Measurements from ENCODE around the gene MTMR2. TPM values are rescaled to one million over a fixed set of nuclear protein-coding genes. Genes with fewer than 3 reads are reported as not detected.
A peak's percentile ranks its signal among the peaks of the same experiment; 100 is the strongest.

The MTMR2 gene
- total and polyA plus RNA-seq, 3 experiments from 2014 or later: 17.2 to 50.1 (median 46.4) TPM

- Histone ChIP-seq H3K36me3 (ENCODE audit: insufficient read depth, low read length) (no peaks in the 10 kb centered on the region), H3K4me1 (ENCODE audit: insufficient read depth, low read length) (no peaks in the 10 kb centered on the region), H3K27me3 (ENCODE audit: insufficient read depth, low read length, poor library complexity, severe bottlenecking) (no peaks in the 10 kb centered on the region), H3K9me3 (ENCODE audit: low read length) (no peaks in the 10 kb centered on the region), H3K4me3 (ENCODE audit: low read length) (no peak overlapping the region), H3K27ac (ENCODE audit: low read depth, low read length) (no peak overlapping the region)
- peaks cover 5 to 11% (median 8%) of the 10 kb centered on the region in 3 donors for H3K4me1 Mint-ChIP-seq
- POLR2A ChIA-PET: no interaction called here
- no peak overlapping the region for H3K27ac Mint-ChIP-seq
- H3K9me3 Mint-ChIP-seq: no peaks in the 10 kb centered on the region
- H3K36me3 Mint-ChIP-seq: peaks cover 0 to 10% (median 2%) of the 10 kb centered on the region in 3 donors
- DNase-seq: no peak
- CTCF ChIA-PET: no interaction called here
- no peaks in the 10 kb centered on the region for H3K27me3 Mint-ChIP-seq
- H3K4me3 Mint-ChIP-seq: no peak overlapping the region
These were observed 31.4 kb downstream of the MTMR2 start for GRCh38 chr11:95892492-95892891.

GRCh38 chr11:95891423-95892170 is 32.3 kb downstream of the MTMR2 start:
- POLR2A ChIA-PET: no interaction called here
- peaks cover 5 to 11% (median 8%) of the 10 kb centered on the region in 3 donors for H3K4me1 Mint-ChIP-seq
- H3K27ac Mint-ChIP-seq: no peak overlapping the region
- H3K27me3 ChIP-seq (ENCODE audit: insufficient read depth, low read length, poor library complexity, severe bottlenecking): no peaks in the 10 kb centered on the region
- H3K4me1 ChIP-seq (ENCODE audit: insufficient read depth, low read length): no peaks in the 10 kb centered on the region
- H3K36me3 ChIP-seq (ENCODE audit: insufficient read depth, low read length): no peaks in the 10 kb centered on the region
- peaks cover 0 to 18% (median 5%) of the 10 kb centered on the region in 3 donors for H3K36me3 Mint-ChIP-seq
- no peak overlapping the region for H3K4me3 Mint-ChIP-seq
- H3K9me3 ChIP-seq (ENCODE audit: low read length): no peaks in the 10 kb centered on the region
- no peak overlapping the region for H3K4me3 ChIP-seq (ENCODE audit: low read length)
- no peaks in the 10 kb centered on the region for H3K9me3 Mint-ChIP-seq
- no peaks in the 10 kb centered on the region for H3K27me3 Mint-ChIP-seq
- CTCF ChIA-PET: no interaction called here
- H3K27ac ChIP-seq (ENCODE audit: low read depth, low read length): no peak overlapping the region
- DNase-seq: no peak

- Histone ChIP-seq H3K27ac (ENCODE audit: low read depth, low read length) (no peak overlapping the region), H3K27me3 (ENCODE audit: insufficient read depth, low read length, poor library complexity, severe bottlenecking) (no peaks in the 10 kb centered on the region), H3K4me3 (ENCODE audit: low read length) (no peak overlapping the region), H3K4me1 (ENCODE audit: insufficient read depth, low read length) (no peaks in the 10 kb centered on the region), H3K9me3 (ENCODE audit: low read length) (no peaks in the 10 kb centered on the region), H3K36me3 (ENCODE audit: insufficient read depth, low read length) (no peaks in the 10 kb centered on the region)
- Mint-ChIP-seq H3K4me1 (peaks cover 4% of the 10 kb centered on the region in 3 donors), H3K36me3 (peaks cover 0 to 38% (median 12%) of the 10 kb centered on the region in 3 donors), H3K4me3 (no peak overlapping the region), H3K27ac (peak overlapping the region in 3 of 8 donors; percentile 24 to 62 (median 58)), H3K27me3 (no peaks in the 10 kb centered on the region), H3K9me3 (no peaks in the 10 kb centered on the region)
- ChIA-PET POLR2A (no interaction called here), CTCF (no interaction called here)
- no peak for DNase-seq
These were observed 35.1 kb downstream of the MTMR2 start for GRCh38 chr11:95888852-95889251.

GRCh38 chr11:95888439-95888838 is 35.5 kb downstream of the MTMR2 start:
- no peak overlapping the region for H3K4me3 Mint-ChIP-seq
- ChIA-PET CTCF (no interaction called here), POLR2A (no interaction called here)
- H3K4me1 Mint-ChIP-seq: peaks cover 4% of the 10 kb centered on the region in 3 donors
- no peak for DNase-seq
- no peak overlapping the region for H3K27ac ChIP-seq (ENCODE audit: low read depth, low read length)
- no peaks in the 10 kb centered on the region for H3K9me3 ChIP-seq (ENCODE audit: low read length)
- no peaks in the 10 kb centered on the region for H3K4me1 ChIP-seq (ENCODE audit: insufficient read depth, low read length)
- H3K9me3 Mint-ChIP-seq: no peaks in the 10 kb centered on the region
- H3K27me3 Mint-ChIP-seq: no peaks in the 10 kb centered on the region
- no peaks in the 10 kb centered on the region for H3K27me3 ChIP-seq (ENCODE audit: insufficient read depth, low read length, poor library complexity, severe bottlenecking)
- no peaks in the 10 kb centered on the region for H3K36me3 ChIP-seq (ENCODE audit: insufficient read depth, low read length)
- peaks cover 0 to 38% (median 12%) of the 10 kb centered on the region in 3 donors for H3K36me3 Mint-ChIP-seq
- peak overlapping the region in 3 of 8 donors; percentile 24 to 62 (median 30) for H3K27ac Mint-ChIP-seq
- no peak overlapping the region for H3K4me3 ChIP-seq (ENCODE audit: low read length)

- POLR2A ChIA-PET: no interaction called here
These were observed 37.4 kb downstream of the MTMR2 start for GRCh38 chr11:95886462-95886861.

GRCh38 chr11:95884802-95885201 is 39.1 kb downstream of the MTMR2 start:
- no peaks in the 10 kb centered on the region for H3K9me3 Mint-ChIP-seq

More at GRCh38 chr11:95886462-95886861, 37.4 kb downstream of the MTMR2 start:
- CTCF ChIA-PET: no interaction called here
- no peak overlapping the region for H3K4me3 Mint-ChIP-seq
- peaks cover 5 to 41% (median 13%) of the 10 kb centered on the region in 3 donors for H3K36me3 Mint-ChIP-seq
- no peak overlapping the region for H3K27ac Mint-ChIP-seq
- peaks cover 4% of the 10 kb centered on the region in 3 donors for H3K4me1 Mint-ChIP-seq
- DNase-seq: no peak
- H3K27me3 Mint-ChIP-seq: no peaks in the 10 kb centered on the region
- Histone ChIP-seq H3K36me3 (ENCODE audit: insufficient read depth, low read length) (no peaks in the 10 kb centered on the region), H3K27me3 (ENCODE audit: insufficient read depth, low read length, poor library complexity, severe bottlenecking) (no peaks in the 10 kb centered on the region), H3K4me3 (ENCODE audit: low read length) (no peak overlapping the region), H3K4me1 (ENCODE audit: insufficient read depth, low read length) (no peaks in the 10 kb centered on the region), H3K9me3 (ENCODE audit: low read length) (no peaks in the 10 kb centered on the region), H3K27ac (ENCODE audit: low read depth, low read length) (no peak overlapping the region)
- H3K9me3 Mint-ChIP-seq: no peaks in the 10 kb centered on the region

GRCh38 chr11:95884376-95884775 is 39.5 kb downstream of the MTMR2 start:
- Histone ChIP-seq H3K27ac (ENCODE audit: low read depth, low read length) (no peak overlapping the region), H3K4me3 (ENCODE audit: low read length) (no peak overlapping the region), H3K36me3 (ENCODE audit: insufficient read depth, low read length) (no peaks in the 10 kb centered on the region), H3K27me3 (ENCODE audit: insufficient read depth, low read length, poor library complexity, severe bottlenecking) (no peaks in the 10 kb centered on the region), H3K4me1 (ENCODE audit: insufficient read depth, low read length) (no peaks in the 10 kb centered on the region), H3K9me3 (ENCODE audit: low read length) (no peaks in the 10 kb centered on the region)
- DNase-seq: no peak
- H3K9me3 Mint-ChIP-seq: no peaks in the 10 kb centered on the region
- no peaks in the 10 kb centered on the region for H3K27me3 Mint-ChIP-seq
- POLR2A ChIA-PET: no interaction called here
- H3K27ac Mint-ChIP-seq: no peak overlapping the region
- H3K4me3 Mint-ChIP-seq: no peak overlapping the region
- peaks cover 6 to 43% (median 13%) of the 10 kb centered on the region in 3 donors for H3K36me3 Mint-ChIP-seq
- peaks cover 4% of the 10 kb centered on the region in 3 donors for H3K4me1 Mint-ChIP-seq
- CTCF ChIA-PET: no interaction called here

More at GRCh38 chr11:95884802-95885201, 39.1 kb downstream of the MTMR2 start:
- no peaks in the 10 kb centered on the region for H3K9me3 ChIP-seq (ENCODE audit: low read length)
- DNase-seq: no peak
- Mint-ChIP-seq H3K4me1 (peaks cover 4% of the 10 kb centered on the region in 3 donors), H3K4me3 (no peak overlapping the region), H3K27me3 (no peaks in the 10 kb centered on the region), H3K27ac (no peak overlapping the region), H3K36me3 (peaks cover 6 to 41% (median 13%) of the 10 kb centered on the region in 3 donors)
- CTCF ChIA-PET: no interaction called here
- POLR2A ChIA-PET: no interaction called here
- H3K27me3 ChIP-seq (ENCODE audit: insufficient read depth, low read length, poor library complexity, severe bottlenecking): no peaks in the 10 kb centered on the region
- H3K27ac ChIP-seq (ENCODE audit: low read depth, low read length): no peak overlapping the region
- no peak overlapping the region for H3K4me3 ChIP-seq (ENCODE audit: low read length)
- no peaks in the 10 kb centered on the region for H3K36me3 ChIP-seq (ENCODE audit: insufficient read depth, low read length)
- H3K4me1 ChIP-seq (ENCODE audit: insufficient read depth, low read length): no peaks in the 10 kb centered on the region

GRCh38 chr11:95883381-95883780 is 40.5 kb downstream of the MTMR2 start:
- Histone ChIP-seq H3K27ac (ENCODE audit: low read depth, low read length) (no peak overlapping the region), H3K27me3 (ENCODE audit: insufficient read depth, low read length, poor library complexity, severe bottlenecking) (no peaks in the 10 kb centered on the region), H3K36me3 (ENCODE audit: insufficient read depth, low read length) (no peaks in the 10 kb centered on the region), H3K4me3 (ENCODE audit: low read length) (no peak overlapping the region), H3K9me3 (ENCODE audit: low read length) (no peaks in the 10 kb centered on the region), H3K4me1 (ENCODE audit: insufficient read depth, low read length) (no peaks in the 10 kb centered on the region)
- no peak for DNase-seq
- ChIA-PET CTCF (no interaction called here), POLR2A (no interaction called here)
- Mint-ChIP-seq H3K36me3 (peaks cover 9 to 45% (median 15%) of the 10 kb centered on the region in 3 donors), H3K27me3 (no peaks in the 10 kb centered on the region), H3K4me1 (no peaks in the 10 kb centered on the region), H3K27ac (no peak overlapping the region), H3K9me3 (no peaks in the 10 kb centered on the region), H3K4me3 (no peak overlapping the region)

Data from CD8-positive, alpha-beta memory T cell (primary cell).